ENCODE results near the gene CACNA1I. TPM values are rescaled to one million over a fixed set of nuclear protein-coding genes. Genes with fewer than 3 reads are reported as not detected.

Gene CACNA1I
- total and polyA plus RNA-seq, 2 donors (not counting 1 experiment from before 2014, with no cell fraction given), result 0.07 to 0.25 TPM

DNA sequence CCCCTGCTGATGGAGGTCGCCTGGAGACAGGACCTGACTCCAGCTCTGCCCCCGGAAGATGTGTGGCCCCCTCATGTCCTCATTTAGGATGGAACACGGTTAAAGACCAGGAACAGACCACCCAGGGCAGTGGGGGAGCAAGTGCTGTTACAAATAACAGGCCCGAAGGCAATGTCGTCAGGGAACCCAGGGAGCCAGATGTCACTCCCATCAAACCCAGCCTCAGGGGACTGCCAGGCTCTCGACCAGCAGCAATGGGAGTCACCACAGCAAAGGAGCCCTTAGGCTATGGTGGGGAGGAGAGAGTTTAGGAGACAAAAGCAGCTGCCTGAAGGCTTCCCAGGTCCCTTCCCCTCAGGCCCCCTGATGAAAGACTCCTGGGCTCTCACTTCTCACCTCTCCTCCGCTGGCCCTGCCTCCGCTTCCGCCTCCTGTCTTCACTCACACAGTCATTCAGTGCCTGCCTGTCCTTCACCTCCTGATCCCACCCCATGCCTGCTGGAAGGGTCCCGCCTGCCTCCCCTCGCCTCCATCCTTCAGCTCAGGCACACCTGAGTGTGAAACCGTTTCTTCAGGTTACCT is 42.4 kb upstream of the CACNA1I start:
- ATAC-seq (ENCODE audit: low read depth) (no peak), DNase-seq (no peak)
- H3K27ac ChIP-seq (ENCODE audit: low read length in 2 of 2), result peak overlapping the region; percentile 83 to 85
- H4K20me1 ChIP-seq (ENCODE audit: control insufficient read depth, insufficient read depth, low read length, poor library complexity, severe bottlenecking), result peaks cover 68% of the 10 kb centered on the region
- no peaks in the 10 kb centered on the region for H3K27me3 ChIP-seq (replicated peaks in 1 of 4; ENCODE audit: control extremely low read depth in 1 of 4, control insufficient read depth in 3 of 4, insufficient read depth in 4 of 4, low read length in 3 of 4)
- Mint-ChIP-seq H3K27ac (peak overlapping the region; percentile 93), H3K9me3 (ENCODE audit: insufficient read depth) (no peaks in the 10 kb centered on the region), H3K4me3 (peak overlapping the region; percentile 83), H3K27me3 (no peaks in the 10 kb centered on the region), H3K4me1 (peaks cover 83% of the 10 kb centered on the region)
- POLR2A ChIA-PET, result interaction anchor here (0.6 to 6.3 kb wide), 9 partner anchors 8 to 329 kb away, joined by 3 to 57 read pairs (median 6); partner anchors contain the start of genes ATF4, MIEF1, RPL3 and TAB1
- H3K9me3 ChIP-seq (ENCODE audit: control extremely low read depth in 1 of 3, control insufficient read depth in 2 of 3, insufficient read depth in 1 of 3, low read length in 2 of 3), result peaks cover 0 to 7% (median 0%) of the 10 kb centered on the region in 3 donors
- TF ChIP-seq EZH2 (IDR thresholded peaks at IDR 0.05; ENCODE audit: borderline replicate concordance, insufficient read depth, low read depth, low read length, poor library complexity, severe bottlenecking), result no peak
- TF ChIP-seq, protein P1, sequence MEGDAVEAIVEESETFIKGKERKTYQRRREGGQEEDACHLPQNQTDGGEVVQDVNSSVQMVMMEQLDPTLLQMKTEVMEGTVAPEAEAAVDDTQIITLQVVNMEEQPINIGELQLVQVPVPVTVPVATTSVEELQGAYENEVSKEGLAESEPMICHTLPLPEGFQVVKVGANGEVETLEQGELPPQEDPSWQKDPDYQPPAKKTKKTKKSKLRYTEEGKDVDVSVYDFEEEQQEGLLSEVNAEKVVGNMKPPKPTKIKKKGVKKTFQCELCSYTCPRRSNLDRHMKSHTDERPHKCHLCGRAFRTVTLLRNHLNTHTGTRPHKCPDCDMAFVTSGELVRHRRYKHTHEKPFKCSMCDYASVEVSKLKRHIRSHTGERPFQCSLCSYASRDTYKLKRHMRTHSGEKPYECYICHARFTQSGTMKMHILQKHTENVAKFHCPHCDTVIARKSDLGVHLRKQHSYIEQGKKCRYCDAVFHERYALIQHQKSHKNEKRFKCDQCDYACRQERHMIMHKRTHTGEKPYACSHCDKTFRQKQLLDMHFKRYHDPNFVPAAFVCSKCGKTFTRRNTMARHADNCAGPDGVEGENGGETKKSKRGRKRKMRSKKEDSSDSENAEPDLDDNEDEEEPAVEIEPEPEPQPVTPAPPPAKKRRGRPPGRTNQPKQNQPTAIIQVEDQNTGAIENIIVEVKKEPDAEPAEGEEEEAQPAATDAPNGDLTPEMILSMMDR (IDR thresholded peaks at IDR 0.05), result no peak
- H3K4me3 ChIP-seq (ENCODE audit: control extremely low read depth in 1 of 5, extremely low read depth in 1 of 5, insufficient read depth in 1 of 5, low read depth in 2 of 5, low read length in 4 of 5), result peak overlapping the region in 2 of 5 experiments; percentile 14 to 42
- H3K36me3 ChIP-seq (replicated peaks in 1 of 2; ENCODE audit: control extremely low read depth in 1 of 2, control insufficient read depth in 1 of 2, extremely low read depth in 1 of 2, insufficient read depth in 2 of 2, low read length in 1 of 2), result peaks cover 0 to 54% of the 10 kb centered on the region in 2 experiments
- H3K4me1 ChIP-seq (ENCODE audit: control insufficient read depth in 2 of 2, insufficient read depth in 2 of 2, low read length in 2 of 2), result peaks cover 58 to 80% of the 10 kb centered on the region in 2 donors
- peak overlapping the region; percentile 42 for H3K9ac ChIP-seq (ENCODE audit: low read length)
- intact Hi-C loops (cut with micrococcal nuclease), result loop anchor here (2.0 to 10.0 kb wide), 2 partner anchors 129 to 653 kb away; partner anchors contain the start of genes CBX6 and TAB1
- no peak overlapping the region for H2AFZ ChIP-seq (ENCODE audit: insufficient read depth, low read depth, low read length, poor library complexity, severe bottlenecking)
- WGBS (ENCODE audit: insufficient coverage), result 77% methylated on average over 7 of the region's 12 CpGs
- CTCF ChIA-PET, result interaction anchor here (0.6 to 13.4 kb wide), 30 partner anchors 7 to 817 kb away, joined by 3 to 328 read pairs (median 8); partner anchors contain the start of genes ATF4, MIEF1, RPL3 and TAB1
- H3K79me2 ChIP-seq (ENCODE audit: control insufficient read depth, insufficient read depth, low read length), result peaks cover 77% of the 10 kb centered on the region
- H3K4me2 ChIP-seq (replicated peaks; ENCODE audit: low read depth, low read length, poor library complexity, severe bottlenecking), result peak overlapping the region; percentile 74

Data from B cell (primary cell).